Endothelial cell of umbilical vein (primary cell): ENCODE measurements around the gene RPE.

Experiments used
- EZH2 ChIP-seq: IDR thresholded peaks from 2 replicates; pipeline ENCODE4 v1.6.1; 2012; ENCODE audit warnings: borderline replicate concordance, low read depth, mild to moderate bottlenecking, moderate library complexity, low read length, inconsistent platforms; ENCODE audit not compliant: severe bottlenecking
- POLR2A ChIP-seq: IDR thresholded peaks from 2 replicates; pipeline ENCODE4 v1.6.1; 2012; ENCODE audit warnings: low read depth, mild to moderate bottlenecking, control low read depth, low read length
- TF ChIP-seq, protein P1 (sequence below), 2 donors: IDR thresholded peaks; 1 replicate in 1 of 2; 2 replicates in 1 of 2; pipeline ENCODE4 v1.5.1; 2011; ENCODE audit warnings: low read length in 2 of 2, mild to moderate bottlenecking in 2 of 2, moderate library complexity in 2 of 2, control low read depth in 1 of 2, inconsistent platforms in 1 of 2, low read depth in 1 of 2; ENCODE audit not compliant: insufficient read depth in 1 of 2; ENCODE audit errors: extremely low read depth in 1 of 2

DNA sequence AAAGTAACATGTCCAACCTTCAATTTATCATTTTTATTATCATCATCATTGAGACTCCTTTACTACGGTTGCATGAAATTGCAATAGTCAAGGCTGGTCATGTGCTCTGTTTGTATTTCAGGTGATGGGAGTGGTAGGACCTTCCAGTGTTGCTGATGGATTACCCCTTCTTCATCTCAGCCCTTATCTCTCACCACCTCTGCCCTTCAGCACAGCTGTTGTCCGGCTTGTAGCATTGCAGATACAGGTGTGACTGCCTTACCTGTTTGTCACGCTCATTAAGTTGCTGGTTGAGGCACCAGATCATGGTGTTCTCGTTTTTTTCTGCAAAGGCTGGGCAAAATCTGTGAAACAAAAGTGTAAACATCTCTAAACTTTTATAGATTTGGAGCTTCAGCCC, 31.7 kb upstream of the RPE start:
- TF ChIP-seq, protein P1, sequence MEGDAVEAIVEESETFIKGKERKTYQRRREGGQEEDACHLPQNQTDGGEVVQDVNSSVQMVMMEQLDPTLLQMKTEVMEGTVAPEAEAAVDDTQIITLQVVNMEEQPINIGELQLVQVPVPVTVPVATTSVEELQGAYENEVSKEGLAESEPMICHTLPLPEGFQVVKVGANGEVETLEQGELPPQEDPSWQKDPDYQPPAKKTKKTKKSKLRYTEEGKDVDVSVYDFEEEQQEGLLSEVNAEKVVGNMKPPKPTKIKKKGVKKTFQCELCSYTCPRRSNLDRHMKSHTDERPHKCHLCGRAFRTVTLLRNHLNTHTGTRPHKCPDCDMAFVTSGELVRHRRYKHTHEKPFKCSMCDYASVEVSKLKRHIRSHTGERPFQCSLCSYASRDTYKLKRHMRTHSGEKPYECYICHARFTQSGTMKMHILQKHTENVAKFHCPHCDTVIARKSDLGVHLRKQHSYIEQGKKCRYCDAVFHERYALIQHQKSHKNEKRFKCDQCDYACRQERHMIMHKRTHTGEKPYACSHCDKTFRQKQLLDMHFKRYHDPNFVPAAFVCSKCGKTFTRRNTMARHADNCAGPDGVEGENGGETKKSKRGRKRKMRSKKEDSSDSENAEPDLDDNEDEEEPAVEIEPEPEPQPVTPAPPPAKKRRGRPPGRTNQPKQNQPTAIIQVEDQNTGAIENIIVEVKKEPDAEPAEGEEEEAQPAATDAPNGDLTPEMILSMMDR (IDR thresholded peaks at IDR 0.05; ENCODE audit: extremely low read depth in 1 of 2, insufficient read depth in 1 of 2, low read depth in 1 of 2, low read length in 2 of 2), result no peak
- TF ChIP-seq POLR2A (no peak), EZH2 (no peak)
